Choroid plexus epithelial cell (primary cell): Measurements from ENCODE around the gene AMDHD1.

Experiments
- DNase-seq: peaks from one replicate; pipeline ENCODE4 v3.0.0-alpha.2; 2010; ENCODE audit warnings: low read depth
- H3K4me3 ChIP-seq: 2 replicates; pipeline ENCODE4 v1.5.1; 2011; ENCODE audit warnings: low read depth, mild to moderate bottlenecking, control low read depth, low read length, moderate library complexity
- TF ChIP-seq, protein P1 (sequence below): conservative IDR thresholded peaks from 2 replicates; pipeline ENCODE4 v1.5.1; 2011; ENCODE audit warnings: low read depth, mild to moderate bottlenecking, control low read depth, inconsistent platforms, low read length, moderate library complexity

AMDHD1 gene

DNA sequence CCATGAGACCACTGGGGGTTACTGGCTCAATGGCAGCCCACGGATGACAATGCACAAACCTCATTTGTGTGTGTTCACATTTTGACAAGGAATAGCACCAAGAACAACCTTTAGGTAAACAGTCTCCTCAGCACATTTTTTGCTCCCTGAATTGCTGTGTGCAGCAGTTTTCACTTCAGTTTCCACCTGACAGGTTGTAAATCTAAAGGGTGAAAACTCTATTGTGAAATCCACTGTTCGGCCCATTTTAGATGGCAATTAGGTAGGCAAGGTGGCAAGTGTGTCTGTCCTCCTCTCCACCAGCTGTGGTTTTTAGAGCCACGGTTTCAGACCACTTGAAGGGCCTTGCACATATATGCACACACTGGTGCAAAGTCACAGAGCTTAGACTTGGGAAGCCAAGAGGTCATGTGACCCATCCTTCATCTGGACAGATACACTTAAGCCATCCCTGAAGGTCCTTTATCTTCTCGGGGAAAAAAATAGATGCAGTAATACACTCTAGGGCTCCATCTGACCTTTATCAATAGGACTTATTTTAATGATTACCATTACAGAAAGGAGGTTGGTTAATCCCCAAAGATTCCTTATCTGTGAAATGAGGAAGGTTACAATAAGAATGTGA, 29.8 kb downstream of the AMDHD1 start:
- DNase-seq, result no peak
- H3K4me3 ChIP-seq, result no peak overlapping the region

DNA sequence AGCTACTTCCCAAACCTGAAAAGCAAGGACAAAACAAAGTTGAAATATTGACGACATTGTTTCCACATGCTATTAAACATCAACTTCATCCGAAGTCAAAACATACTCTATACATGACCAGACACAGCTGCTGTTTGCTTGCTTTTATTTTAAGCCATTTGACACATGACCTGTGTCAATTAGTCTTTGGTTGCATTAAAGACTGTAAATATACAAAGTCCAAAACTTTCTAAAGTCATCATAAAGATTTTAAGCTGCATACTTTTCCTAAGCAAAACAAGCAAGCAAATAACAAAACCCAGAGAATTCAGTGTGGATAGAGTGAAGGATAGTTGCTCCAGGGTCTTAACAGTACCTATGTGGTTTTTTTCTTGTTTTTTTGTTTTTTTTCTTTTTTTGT, 31.2 kb downstream of the AMDHD1 start:
- no peak for DNase-seq
- H3K4me3 ChIP-seq, result no peak overlapping the region
- TF ChIP-seq, protein P1, sequence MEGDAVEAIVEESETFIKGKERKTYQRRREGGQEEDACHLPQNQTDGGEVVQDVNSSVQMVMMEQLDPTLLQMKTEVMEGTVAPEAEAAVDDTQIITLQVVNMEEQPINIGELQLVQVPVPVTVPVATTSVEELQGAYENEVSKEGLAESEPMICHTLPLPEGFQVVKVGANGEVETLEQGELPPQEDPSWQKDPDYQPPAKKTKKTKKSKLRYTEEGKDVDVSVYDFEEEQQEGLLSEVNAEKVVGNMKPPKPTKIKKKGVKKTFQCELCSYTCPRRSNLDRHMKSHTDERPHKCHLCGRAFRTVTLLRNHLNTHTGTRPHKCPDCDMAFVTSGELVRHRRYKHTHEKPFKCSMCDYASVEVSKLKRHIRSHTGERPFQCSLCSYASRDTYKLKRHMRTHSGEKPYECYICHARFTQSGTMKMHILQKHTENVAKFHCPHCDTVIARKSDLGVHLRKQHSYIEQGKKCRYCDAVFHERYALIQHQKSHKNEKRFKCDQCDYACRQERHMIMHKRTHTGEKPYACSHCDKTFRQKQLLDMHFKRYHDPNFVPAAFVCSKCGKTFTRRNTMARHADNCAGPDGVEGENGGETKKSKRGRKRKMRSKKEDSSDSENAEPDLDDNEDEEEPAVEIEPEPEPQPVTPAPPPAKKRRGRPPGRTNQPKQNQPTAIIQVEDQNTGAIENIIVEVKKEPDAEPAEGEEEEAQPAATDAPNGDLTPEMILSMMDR, result no peak

More for the DNA sequence above, 29.8 kb downstream of the AMDHD1 start:
- TF ChIP-seq, protein P1, result no peak

DNA sequence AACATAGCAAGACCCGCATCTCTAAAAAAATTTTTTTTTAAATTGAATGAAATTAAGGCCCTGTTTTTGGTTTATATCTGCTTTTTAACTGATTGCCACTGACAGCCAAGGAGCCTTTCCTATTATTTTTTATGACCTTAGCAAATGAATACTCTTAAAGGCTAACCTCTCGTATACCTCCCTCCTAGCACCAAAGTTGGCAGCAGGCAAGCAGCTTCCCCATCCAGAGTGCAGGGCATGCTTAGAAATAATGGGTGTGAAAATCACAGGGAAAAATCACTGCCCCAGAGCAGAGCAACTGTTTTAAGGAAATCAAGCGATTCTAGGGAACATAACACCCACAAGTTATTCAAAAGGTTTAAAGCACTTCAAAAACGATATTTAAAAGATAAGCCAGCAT, 32.4 kb downstream of the AMDHD1 start:
- no peak for DNase-seq
- TF ChIP-seq, protein P1, result no peak
- H3K4me3 ChIP-seq, result no peak overlapping the region

DNA sequence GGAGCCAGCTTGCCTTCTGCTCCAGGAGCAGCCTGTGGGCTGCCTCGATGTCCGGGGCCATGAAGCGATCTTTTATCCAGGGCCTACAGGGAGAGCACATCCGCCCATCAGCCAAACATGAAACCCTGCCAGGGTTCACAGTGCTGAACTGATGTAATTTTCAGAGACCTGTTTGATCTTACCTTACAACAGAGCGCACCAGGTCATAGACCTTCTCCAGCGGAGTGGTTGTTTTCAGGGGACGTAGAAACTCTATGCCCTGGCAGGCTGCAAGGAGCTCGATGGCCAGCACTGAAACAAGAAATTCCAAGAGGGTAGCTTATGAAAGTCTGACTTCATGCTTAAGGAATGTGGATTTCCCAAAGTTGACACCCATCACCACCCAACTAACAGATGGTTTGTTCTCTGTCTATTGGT, 33.3 kb downstream of the AMDHD1 start:
- peak; percentile 39 for DNase-seq
- H3K4me3 ChIP-seq, result no peak overlapping the region
- TF ChIP-seq, protein P1, result no peak

DNA sequence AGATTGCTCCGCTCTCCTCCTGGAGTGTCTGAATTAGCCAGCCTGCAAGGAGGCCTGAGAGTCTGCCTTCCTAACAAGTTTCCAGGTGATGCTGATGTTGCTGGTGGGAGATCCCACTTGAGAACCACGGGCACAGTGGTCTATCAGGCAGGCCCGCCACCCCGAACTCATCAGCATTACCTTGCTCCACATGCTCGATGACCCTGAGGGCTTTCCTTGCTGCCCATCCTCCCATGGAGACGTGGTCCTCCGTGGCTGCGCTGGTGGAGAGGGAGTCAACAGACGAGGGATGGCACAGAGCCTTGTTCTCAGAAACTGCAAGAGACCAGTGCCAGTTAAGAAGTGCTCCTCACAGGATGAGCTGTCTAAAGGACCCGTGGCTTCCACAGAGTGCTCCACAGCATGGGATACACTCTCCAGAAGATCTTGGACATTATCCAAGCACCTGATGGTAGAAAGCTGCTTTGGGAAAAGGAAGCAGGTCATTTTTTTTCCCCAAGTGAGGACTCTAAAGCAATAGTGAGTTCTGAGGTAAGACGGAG, 34.7 kb downstream of the AMDHD1 start:
- TF ChIP-seq, protein P1, result no peak
- no peak for DNase-seq
- no peak overlapping the region for H3K4me3 ChIP-seq

DNA sequence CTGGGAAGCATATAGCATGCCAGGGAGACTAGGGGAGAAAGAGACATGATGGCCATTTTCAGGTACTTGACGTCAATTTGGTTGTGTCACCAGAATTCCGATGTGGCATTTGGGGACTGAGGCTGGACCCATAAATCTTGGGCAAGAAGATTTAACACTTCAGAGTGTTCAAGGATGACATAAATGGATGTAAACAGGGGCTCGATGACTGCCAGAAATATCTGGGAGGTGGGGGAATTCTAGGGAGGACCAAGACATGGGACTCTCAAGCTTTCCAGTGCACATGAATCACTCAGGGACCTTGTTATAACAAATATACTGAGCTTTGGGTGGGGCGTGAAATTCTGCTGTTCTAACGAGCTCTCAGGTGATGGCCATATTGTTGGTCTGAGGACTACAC, 35.2 kb downstream of the AMDHD1 start:
- TF ChIP-seq, protein P1, result no peak
- H3K4me3 ChIP-seq, result no peak overlapping the region
- DNase-seq, result no peak

DNA sequence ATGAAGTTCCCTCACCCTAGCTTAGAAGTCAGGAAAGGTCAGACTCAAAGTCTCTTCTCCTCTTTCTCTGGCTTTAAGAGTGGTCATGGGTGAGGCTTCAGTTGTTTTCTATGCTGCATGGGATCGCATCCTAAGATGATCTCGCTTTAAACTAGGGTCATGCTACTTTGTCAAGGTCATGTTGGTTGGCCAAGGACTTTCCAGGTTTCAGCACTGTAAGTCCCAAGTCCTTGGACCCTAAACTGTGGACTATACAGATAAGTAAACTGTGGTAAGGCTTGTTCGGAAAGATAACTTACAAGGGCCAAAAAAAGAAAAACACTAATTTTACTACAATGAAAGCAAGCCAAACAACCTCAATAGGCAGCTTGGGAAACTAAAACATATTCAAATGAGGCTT, 35.6 kb downstream of the AMDHD1 start:
- TF ChIP-seq, protein P1, result no peak
- no peak overlapping the region for H3K4me3 ChIP-seq
- no peak for DNase-seq
